IPS-20b (cell line): ENCODE results near the gene CLEC4E.
"Not testable (repeated sequence)": the region's sequence is repeated elsewhere in the genome, so short reads cannot be mapped to it uniquely, and the experiment has no call there.

Experiments
- H3K27ac ChIP-seq: one replicate; pipeline ENCODE4 v1.5.1; 2013; ENCODE audit warnings: low read length
- H3K27me3 ChIP-seq: 2 replicates; pipeline ENCODE4 v1.6.1; 2013; ENCODE audit warnings: mild to moderate bottlenecking, low read length, inconsistent platforms; ENCODE audit not compliant: insufficient read depth
- H3K36me3 ChIP-seq: 2 replicates; pipeline ENCODE4 v1.6.1; 2013; ENCODE audit warnings: low read depth, mild to moderate bottlenecking, inconsistent platforms, low read length, moderate library complexity; ENCODE audit not compliant: insufficient read depth
- H3K4me1 ChIP-seq: 2 replicates; pipeline ENCODE4 v1.6.1; 2013; ENCODE audit warnings: mild to moderate bottlenecking, control low read depth, inconsistent platforms, low read length, moderate library complexity; ENCODE audit not compliant: insufficient read depth
- H3K4me3 ChIP-seq: 2 replicates; pipeline ENCODE4 v1.5.1; 2013; ENCODE audit warnings: mild to moderate bottlenecking, low read length, inconsistent platforms
- H3K9ac ChIP-seq: 2 replicates; pipeline ENCODE4 v1.6.1; 2013; ENCODE audit warnings: low read depth, mild to moderate bottlenecking, inconsistent platforms, low read length, moderate library complexity
- H3K9me3 ChIP-seq: 2 replicates; pipeline ENCODE4 v1.6.1; 2013; ENCODE audit warnings: mild to moderate bottlenecking, low read depth, low read length, inconsistent platforms; ENCODE audit not compliant: insufficient read depth

CLEC4E gene

DNA sequence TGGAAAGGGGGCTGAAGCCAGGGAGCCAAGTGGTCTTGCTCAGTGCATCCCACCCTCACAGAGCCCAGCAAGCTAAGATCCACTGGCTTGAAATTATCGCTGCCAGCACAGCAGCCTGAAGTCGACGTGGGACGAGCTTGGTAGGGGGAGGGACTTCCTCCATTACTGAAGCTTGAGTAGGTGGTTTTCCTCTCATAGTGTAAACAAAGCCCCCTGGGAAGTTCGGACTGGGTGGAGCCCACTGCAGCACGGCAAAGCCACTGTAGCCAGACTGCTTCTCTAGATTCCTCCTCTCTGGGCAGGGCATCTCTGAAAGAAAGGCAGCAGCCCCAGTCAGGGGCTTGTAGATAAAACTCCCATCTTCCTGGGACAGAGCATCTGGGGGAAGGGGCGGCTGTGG lies 44.6 kb downstream of the CLEC4E start:
- Histone ChIP-seq H3K9ac (peak overlapping the region; percentile 26; the same call in 1 of the 2 replicates), H3K4me1 (peaks cover 15% of the 10 kb centered on the region; the same call in 1 of the 2 replicates)
- H3K4me3 ChIP-seq, H3K9me3 ChIP-seq, H3K36me3 ChIP-seq, H3K27me3 ChIP-seq, H3K27ac ChIP-seq: not testable (repeated sequence)

DNA sequence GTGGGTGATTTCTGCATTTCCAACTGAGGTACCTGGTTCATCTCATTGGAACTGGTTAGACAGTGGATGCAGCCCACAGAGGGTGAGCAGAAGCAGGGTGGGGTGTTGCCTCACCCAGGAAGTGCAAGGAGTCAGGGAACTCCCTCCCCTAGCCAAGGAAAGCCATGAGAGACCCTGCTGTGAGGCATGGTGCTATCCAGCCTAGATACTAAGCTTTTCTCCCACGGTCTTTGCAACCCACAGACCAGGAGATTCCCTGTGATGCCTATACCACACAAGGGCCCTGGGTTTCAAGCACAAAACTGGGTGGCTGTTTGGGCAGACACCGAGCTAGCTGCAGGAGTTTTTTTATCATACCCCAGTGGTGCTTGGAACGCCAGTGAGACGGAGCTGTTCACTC lies 45.0 kb downstream of the CLEC4E start:
- H3K9ac ChIP-seq = peak overlapping the region; percentile 26; the same call in 1 of the 2 replicates
- not testable (repeated sequence) for H3K27ac ChIP-seq

DNA sequence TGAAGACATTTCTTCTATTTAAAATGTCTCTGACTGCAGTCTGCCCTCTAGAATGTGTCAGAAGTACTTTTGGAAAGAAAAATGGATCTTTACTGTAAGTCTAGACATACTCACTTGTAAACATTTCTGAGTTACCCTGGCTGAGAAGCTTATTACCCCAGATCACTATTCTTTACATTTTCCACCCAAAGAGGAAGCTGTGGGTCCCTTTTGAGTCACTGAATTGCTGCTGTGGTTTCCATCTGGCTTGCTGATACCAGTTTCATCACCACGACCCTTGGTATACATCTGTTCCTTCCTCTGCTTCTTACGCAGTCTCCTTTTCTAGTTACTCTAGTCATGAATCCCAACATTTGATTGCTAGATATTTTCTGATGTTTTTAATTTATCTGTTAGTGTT lies 47.6 kb downstream of the CLEC4E start:
- Histone ChIP-seq H3K9ac (no peak overlapping the region), H3K27ac (no peak overlapping the region), H3K4me1 (peaks cover 12% of the 10 kb centered on the region; the same call in 1 of the 2 replicates), H3K27me3 (no peaks in the 10 kb centered on the region), H3K36me3 (no peaks in the 10 kb centered on the region), H3K9me3 (no peaks in the 10 kb centered on the region), H3K4me3 (no peak overlapping the region)

More for the DNA sequence above, 45.0 kb downstream of the CLEC4E start:
- not testable (repeated sequence) for H3K36me3 ChIP-seq, H3K27me3 ChIP-seq, H3K4me3 ChIP-seq, H3K9me3 ChIP-seq
- H3K4me1 ChIP-seq = peaks cover 15% of the 10 kb centered on the region; the same call in 1 of the 2 replicates

DNA sequence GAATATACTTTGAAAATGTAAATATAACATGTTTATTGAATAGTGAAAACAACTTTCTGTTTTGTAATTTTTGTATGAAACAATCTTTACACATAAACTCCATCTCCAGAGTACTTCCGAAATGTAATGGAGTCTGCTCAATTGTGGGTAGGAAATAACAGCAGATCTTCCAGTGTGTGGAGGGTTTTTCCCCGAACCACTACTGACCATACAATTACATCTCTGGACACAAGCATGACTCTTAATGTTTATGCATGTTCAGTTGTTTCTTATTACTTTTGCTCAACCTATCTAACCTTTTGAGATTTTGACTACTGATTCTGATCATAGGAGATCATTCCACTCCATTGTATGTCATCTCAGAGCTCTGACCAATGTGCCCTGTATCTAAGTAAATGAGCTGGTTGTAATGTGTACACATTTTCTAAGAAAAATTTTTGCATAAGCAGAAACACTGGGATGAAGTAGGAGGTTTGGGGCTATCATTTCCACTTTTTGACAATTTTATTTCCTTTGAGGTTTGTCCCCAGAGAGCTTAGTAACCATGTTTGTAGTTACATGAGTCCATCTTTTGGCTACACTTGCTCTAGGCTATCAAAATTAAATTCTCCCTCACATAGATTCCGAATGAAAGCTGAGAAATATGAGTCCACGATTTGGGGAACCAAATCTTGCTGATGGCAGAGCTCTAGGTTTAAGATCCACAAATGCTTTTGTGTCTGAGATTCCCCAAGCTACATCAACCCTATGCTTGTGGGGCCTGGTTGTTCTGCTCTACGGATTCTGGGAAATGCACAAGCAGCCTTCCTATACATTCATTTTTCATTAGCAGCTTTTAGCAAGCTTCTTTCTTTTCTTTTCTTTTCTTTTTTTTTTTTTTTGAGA lies 48.8 kb downstream of the CLEC4E start:
- Histone ChIP-seq H3K36me3 (no peaks in the 10 kb centered on the region), H3K27ac (no peak overlapping the region), H3K4me3 (no peak overlapping the region), H3K9ac (no peak overlapping the region), H3K27me3 (no peaks in the 10 kb centered on the region), H3K4me1 (peaks cover 11% of the 10 kb centered on the region; the same call in 1 of the 2 replicates), H3K9me3 (no peaks in the 10 kb centered on the region)
